ENCODE results near the gene MBTD1. TPM values are rescaled to one million over a fixed set of nuclear protein-coding genes. Genes with fewer than 3 reads are reported as not detected.

MBTD1 gene
- total and polyA plus RNA-seq, 9 of the 15 experiments (the other 6 are each of a cell fraction or from before 2014, with no cell fraction given), result 2.1 to 26.3 (median 13.3) TPM

DNA sequence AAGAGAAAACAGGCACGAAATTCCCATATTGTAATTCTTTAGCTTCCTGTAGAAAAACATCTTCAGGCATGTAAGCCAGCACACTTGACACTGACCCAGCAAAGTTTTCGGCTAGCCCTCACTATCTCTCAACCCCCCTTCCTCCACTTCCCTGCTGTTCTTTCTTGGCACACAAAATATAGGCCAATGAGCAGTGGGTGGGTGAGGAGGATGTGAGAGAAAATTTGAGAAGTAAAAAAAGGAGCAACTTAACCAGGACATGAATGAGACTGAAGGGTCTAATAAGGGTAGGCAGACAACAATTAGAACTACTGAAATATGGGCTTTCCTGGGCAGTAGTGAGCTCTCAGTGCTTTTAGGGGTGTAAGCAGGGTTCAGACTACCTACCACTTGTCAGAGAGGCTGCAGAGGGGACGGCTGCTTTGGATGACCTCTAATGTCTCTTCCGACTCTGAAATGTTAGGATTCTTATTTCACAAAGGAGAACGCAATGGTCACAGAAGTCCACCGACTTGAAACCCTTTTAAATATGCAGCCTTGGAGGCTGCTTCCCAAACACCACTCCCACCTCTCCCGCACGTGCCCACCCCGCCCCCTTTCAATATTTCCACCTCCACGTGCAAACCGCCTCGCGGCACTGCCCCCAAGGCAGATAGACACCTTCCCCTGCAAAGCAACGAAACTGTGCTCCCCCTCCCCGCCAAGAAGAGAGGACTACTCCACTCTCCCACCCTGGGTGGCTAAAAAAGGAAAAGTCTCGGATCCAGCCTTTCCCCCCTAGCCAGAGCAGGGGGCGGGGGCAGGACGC, 889 bp downstream of the MBTD1 start (continued):
- TF ChIP-seq MEIS2 (IDR thresholded peaks at IDR 0.05; ENCODE audit: partially characterized antibody), result no peak
- TF ChIP-seq SREBF1 (IDR thresholded peaks at IDR 0.05; ENCODE audit: borderline replicate concordance, low read depth, low read length), result no peak
- no peak for TF ChIP-seq ZNF354B (CRISPR knock-in tag; IDR thresholded peaks at IDR 0.05)
- peak; percentile 9; the same call in 1 of the 2 replicates for TF ChIP-seq RAD51 (IDR thresholded peaks at IDR 0.05; ENCODE audit: borderline replicate concordance, low read depth)
- TF ChIP-seq ZNF324 (CRISPR knock-in tag; IDR thresholded peaks at IDR 0.05), result no peak
- TF ChIP-seq, protein P1, sequence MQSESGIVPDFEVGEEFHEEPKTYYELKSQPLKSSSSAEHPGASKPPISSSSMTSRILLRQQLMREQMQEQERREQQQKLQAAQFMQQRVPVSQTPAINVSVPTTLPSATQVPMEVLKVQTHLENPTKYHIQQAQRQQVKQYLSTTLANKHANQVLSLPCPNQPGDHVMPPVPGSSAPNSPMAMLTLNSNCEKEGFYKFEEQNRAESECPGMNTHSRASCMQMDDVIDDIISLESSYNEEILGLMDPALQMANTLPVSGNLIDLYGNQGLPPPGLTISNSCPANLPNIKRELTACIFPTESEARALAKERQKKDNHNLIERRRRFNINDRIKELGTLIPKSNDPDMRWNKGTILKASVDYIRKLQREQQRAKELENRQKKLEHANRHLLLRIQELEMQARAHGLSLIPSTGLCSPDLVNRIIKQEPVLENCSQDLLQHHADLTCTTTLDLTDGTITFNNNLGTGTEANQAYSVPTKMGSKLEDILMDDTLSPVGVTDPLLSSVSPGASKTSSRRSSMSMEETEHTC (IDR thresholded peaks at IDR 0.05), result no peak
- TF ChIP-seq ZNF644 (tag; IDR thresholded peaks at IDR 0.05; ENCODE audit: low read depth), result no peak
- TF ChIP-seq, protein P2, sequence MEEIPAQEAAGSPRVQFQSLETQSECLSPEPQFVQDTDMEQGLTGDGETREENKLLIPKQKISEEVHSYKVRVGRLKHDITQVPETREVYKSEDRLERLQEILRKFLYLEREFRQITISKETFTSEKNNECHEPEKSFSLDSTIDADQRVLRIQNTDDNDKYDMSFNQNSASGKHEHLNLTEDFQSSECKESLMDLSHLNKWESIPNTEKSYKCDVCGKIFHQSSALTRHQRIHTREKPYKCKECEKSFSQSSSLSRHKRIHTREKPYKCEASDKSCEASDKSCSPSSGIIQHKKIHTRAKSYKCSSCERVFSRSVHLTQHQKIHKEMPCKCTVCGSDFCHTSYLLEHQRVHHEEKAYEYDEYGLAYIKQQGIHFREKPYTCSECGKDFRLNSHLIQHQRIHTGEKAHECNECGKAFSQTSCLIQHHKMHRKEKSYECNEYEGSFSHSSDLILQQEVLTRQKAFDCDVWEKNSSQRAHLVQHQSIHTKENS (CRISPR knock-in tag; IDR thresholded peaks at IDR 0.05), result no peak
- no peak for TF ChIP-seq CREM (IDR thresholded peaks at IDR 0.05; ENCODE audit: low read depth)
- TF ChIP-seq POLR2AphosphoS2 (IDR thresholded peaks at IDR 0.05; ENCODE audit: low read length), result no peak
- TF ChIP-seq STAG1 (CRISPR knock-in tag; IDR thresholded peaks at IDR 0.05; ENCODE audit: borderline replicate concordance), result no peak
- TF ChIP-seq, protein P3, sequence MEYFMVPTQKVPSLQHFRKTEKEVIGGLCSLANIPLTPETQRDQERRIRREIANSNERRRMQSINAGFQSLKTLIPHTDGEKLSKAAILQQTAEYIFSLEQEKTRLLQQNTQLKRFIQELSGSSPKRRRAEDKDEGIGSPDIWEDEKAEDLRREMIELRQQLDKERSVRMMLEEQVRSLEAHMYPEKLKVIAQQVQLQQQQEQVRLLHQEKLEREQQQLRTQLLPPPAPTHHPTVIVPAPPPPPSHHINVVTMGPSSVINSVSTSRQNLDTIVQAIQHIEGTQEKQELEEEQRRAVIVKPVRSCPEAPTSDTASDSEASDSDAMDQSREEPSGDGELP (CRISPR knock-in tag; IDR thresholded peaks at IDR 0.05; ENCODE audit: borderline replicate concordance), result 0 out of 2 replicates have a peak, but pooled peaks have one; percentile 28
- TF ChIP-seq, protein P4, sequence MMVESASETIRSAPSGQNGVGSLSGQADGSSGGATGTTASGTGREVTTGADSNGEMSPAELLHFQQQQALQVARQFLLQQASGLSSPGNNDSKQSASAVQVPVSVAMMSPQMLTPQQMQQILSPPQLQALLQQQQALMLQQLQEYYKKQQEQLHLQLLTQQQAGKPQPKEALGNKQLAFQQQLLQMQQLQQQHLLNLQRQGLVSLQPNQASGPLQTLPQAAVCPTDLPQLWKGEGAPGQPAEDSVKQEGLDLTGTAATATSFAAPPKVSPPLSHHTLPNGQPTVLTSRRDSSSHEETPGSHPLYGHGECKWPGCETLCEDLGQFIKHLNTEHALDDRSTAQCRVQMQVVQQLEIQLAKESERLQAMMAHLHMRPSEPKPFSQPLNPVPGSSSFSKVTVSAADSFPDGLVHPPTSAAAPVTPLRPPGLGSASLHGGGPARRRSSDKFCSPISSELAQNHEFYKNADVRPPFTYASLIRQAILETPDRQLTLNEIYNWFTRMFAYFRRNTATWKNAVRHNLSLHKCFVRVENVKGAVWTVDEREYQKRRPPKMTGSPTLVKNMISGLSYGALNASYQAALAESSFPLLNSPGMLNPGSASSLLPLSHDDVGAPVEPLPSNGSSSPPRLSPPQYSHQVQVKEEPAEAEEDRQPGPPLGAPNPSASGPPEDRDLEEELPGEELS (CRISPR knock-in tag; IDR thresholded peaks at IDR 0.05; ENCODE audit: borderline replicate concordance), result no peak
- TF ChIP-seq ZNF584 (CRISPR knock-in tag; IDR thresholded peaks at IDR 0.05; ENCODE audit: low read depth), result no peak
- peak; percentile 81 to 99 for TF ChIP-seq HDAC1 (IDR thresholded peaks at IDR 0.05)
- TF ChIP-seq, protein P5, sequence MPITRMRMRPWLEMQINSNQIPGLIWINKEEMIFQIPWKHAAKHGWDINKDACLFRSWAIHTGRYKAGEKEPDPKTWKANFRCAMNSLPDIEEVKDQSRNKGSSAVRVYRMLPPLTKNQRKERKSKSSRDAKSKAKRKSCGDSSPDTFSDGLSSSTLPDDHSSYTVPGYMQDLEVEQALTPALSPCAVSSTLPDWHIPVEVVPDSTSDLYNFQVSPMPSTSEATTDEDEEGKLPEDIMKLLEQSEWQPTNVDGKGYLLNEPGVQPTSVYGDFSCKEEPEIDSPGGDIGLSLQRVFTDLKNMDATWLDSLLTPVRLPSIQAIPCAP (CRISPR knock-in tag; IDR thresholded peaks at IDR 0.05; ENCODE audit: borderline replicate concordance), result no peak
- peak; percentile 56 for TF ChIP-seq HDAC3 (IDR thresholded peaks at IDR 0.05; ENCODE audit: borderline replicate concordance, partially characterized antibody)
- no peak for TF ChIP-seq CTBP1 (IDR thresholded peaks at IDR 0.05; ENCODE audit: borderline replicate concordance)
- no peak for TF ChIP-seq PCBP1 (IDR thresholded peaks at IDR 0.05; ENCODE audit: low read depth, low read length, poor library complexity, severe bottlenecking)
- no peak for TF ChIP-seq BRF1 (IDR thresholded peaks at IDR 0.05; ENCODE audit: borderline replicate concordance, extremely low read depth, insufficient read length)
